ENCODE results near the gene PPM1H. TPM values are rescaled to one million over a fixed set of nuclear protein-coding genes. Genes with fewer than 3 reads are reported as not detected.
"Not testable (repeated sequence)": the region's sequence is repeated elsewhere in the genome, so short reads cannot be mapped to it uniquely, and the experiment has no call there.

PPM1H gene
- polyA plus RNA-seq, 1 experiment: 2.3 TPM

DNA sequence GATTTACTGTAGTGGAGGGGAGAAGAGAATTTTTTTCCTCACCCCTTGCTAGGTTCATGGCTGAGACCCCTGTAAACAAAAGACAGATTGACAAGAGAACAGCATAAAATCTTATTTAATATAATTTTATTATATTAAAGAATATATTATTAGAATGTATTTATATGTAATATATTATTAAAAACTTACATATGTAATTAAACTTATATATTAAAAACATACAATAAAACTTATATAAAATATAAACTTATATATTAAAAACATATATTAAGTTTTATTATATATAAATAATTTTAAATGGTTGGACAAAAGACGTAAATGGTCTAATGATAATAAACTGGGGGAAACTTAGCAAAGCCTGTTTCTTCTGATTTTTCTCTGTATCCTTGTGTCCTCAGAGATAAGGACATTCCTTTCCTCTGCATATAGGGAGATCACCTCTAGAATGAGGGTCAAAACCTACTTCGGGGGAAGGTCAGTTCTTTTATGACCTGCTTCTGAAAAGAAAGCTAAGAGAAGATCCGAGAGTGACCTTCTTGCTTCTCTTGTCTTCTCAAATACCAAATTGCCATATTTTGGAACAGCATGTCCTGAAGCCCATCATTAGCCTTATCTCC lies 8.9 kb upstream of the PPM1H start:
- Histone ChIP-seq H3K36me3 (ENCODE audit: control insufficient read depth, insufficient read depth, low read length) (no peaks in the 10 kb centered on the region), H3K4me3 (ENCODE audit: low read depth, low read length) (no peak overlapping the region), H3K27me3 (ENCODE audit: control insufficient read depth, insufficient read depth, low read length) (peaks cover 8% of the 10 kb centered on the region)
- TF ChIP-seq, protein P1, sequence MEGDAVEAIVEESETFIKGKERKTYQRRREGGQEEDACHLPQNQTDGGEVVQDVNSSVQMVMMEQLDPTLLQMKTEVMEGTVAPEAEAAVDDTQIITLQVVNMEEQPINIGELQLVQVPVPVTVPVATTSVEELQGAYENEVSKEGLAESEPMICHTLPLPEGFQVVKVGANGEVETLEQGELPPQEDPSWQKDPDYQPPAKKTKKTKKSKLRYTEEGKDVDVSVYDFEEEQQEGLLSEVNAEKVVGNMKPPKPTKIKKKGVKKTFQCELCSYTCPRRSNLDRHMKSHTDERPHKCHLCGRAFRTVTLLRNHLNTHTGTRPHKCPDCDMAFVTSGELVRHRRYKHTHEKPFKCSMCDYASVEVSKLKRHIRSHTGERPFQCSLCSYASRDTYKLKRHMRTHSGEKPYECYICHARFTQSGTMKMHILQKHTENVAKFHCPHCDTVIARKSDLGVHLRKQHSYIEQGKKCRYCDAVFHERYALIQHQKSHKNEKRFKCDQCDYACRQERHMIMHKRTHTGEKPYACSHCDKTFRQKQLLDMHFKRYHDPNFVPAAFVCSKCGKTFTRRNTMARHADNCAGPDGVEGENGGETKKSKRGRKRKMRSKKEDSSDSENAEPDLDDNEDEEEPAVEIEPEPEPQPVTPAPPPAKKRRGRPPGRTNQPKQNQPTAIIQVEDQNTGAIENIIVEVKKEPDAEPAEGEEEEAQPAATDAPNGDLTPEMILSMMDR (IDR thresholded peaks at IDR 0.05; ENCODE audit: insufficient read depth, low read depth, low read length): no peak
- CTCF ChIA-PET: interaction anchor here (1.5 kb wide), 1 partner anchor 9 kb away, joined by 3 read pairs; the partner anchor contains the start of gene PPM1H
- POLR2A ChIA-PET: interaction anchor here (0.5 kb wide), 1 partner anchor 475 kb away, joined by 17 read pairs; no protein-coding TSS in a partner anchor
- no peak for DNase-seq (ENCODE audit: low read depth)

DNA sequence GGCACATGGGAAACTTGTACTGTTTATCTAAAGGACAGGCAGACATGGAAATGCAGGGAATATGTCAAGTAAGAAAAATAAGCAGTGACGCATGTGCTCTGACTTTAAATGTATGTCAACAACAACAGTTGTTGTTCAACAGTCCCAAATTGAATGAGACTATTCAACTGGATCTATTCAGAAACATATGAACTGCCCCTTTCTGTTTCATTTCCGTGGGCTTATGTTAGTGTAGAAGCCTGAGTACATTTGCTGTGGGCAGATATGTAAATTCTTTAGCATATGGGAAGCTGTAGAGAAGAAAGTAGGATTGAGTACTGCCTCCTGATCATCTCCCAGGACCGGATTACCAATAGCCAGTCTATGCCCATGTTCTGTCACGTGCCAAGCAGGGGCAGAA lies 7.4 kb upstream of the PPM1H start:
- H3K36me3 ChIP-seq (ENCODE audit: control insufficient read depth, insufficient read depth, low read length); DNase-seq (ENCODE audit: low read depth); H3K27me3 ChIP-seq (ENCODE audit: control insufficient read depth, insufficient read depth, low read length); POLR2A ChIA-PET; H3K4me3 ChIP-seq (ENCODE audit: low read depth, low read length); CTCF ChIA-PET: not testable (repeated sequence)

DNA sequence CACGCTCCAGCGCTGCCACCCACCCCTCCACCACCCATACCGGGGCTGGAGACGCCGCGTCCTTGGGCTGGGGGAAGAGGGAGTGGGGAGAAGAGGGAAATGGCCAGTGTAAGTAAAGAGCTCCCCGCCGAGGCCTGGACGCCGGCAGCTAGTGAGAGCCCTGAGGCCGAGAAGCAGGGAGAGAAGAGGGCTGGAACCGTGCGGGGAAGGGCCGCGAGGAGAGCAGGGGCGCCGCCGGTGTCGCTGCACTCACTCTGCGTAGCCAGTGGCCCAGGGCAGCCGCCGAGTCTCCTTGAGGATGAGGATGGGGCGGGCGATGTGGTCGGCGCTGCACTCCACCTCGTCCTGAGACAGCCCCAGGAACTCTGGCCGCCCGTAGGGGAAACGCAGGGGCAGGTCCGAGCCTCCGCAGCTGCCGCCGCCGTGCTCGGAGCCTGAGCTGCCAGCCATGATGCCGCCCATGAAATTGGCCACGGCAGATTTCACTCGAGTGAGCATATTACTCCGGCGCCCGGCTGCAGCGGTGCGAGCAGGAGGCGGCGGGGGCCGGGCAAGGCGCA lies 631 bp downstream of the PPM1H start:
- ChIA-PET CTCF (interaction anchor here (0.6 to 3.8 kb wide), 21 partner anchors 8 to 136 kb away, joined by 3 to 29 read pairs (median 3); no protein-coding TSS in a partner anchor), POLR2A (interaction anchor here (0.5 kb wide), 1 partner anchor 332 kb away, joined by 5 read pairs; no protein-coding TSS in a partner anchor)
- no peaks in the 10 kb centered on the region for H3K36me3 ChIP-seq (ENCODE audit: control insufficient read depth, insufficient read depth, low read length)
- H3K27me3 ChIP-seq (ENCODE audit: control insufficient read depth, insufficient read depth, low read length): no peaks in the 10 kb centered on the region
- H3K4me3 ChIP-seq (ENCODE audit: low read depth, low read length): peak overlapping the region; percentile 78
- DNase-seq (ENCODE audit: low read depth): no peak
- TF ChIP-seq, protein P1 (IDR thresholded peaks at IDR 0.05; ENCODE audit: insufficient read depth, low read depth, low read length): no peak

DNA sequence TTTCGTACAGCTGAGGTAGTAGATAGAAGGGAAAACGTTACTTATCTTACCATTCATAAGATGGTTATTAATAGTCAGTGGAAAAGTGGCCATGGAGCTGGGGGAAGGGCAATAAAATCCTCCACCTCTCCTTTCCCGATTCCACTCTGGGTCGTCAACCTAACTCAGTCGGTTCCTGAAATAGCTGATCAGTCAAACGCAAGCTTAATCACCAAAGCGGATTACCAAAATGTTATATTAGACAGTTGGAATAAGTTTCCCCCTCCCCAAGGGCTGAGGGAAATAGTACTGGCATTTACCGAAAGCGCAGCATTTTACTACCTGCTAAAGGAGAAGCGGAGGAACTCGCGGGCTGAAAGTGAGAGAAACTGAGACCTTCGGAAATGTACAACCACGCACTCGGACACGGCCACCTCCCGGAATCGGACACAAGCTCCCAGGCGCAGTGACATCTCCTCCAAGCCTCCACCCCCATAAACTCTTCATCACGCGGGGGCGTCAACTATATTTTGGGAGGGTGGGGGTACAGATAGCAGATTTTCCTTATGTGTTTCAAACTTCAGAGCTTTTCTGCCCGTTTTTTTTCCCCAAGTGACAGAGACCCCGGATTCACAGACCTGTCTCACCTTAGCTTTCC lies 1.2 kb downstream of the PPM1H start:
- DNase-seq (ENCODE audit: low read depth): no peak
- ChIA-PET POLR2A (no interaction called here), CTCF (interaction anchor here (0.9 to 3.8 kb wide), 14 partner anchors 13 to 135 kb away, joined by 3 to 29 read pairs (median 3); no protein-coding TSS in a partner anchor)
- H3K4me3 ChIP-seq (ENCODE audit: low read depth, low read length): peak overlapping the region; percentile 78
- H3K36me3 ChIP-seq (ENCODE audit: control insufficient read depth, insufficient read depth, low read length): no peaks in the 10 kb centered on the region
- H3K27me3 ChIP-seq (ENCODE audit: control insufficient read depth, insufficient read depth, low read length): no peaks in the 10 kb centered on the region
- TF ChIP-seq, protein P1 (IDR thresholded peaks at IDR 0.05; ENCODE audit: insufficient read depth, low read depth, low read length): no peak

DNA sequence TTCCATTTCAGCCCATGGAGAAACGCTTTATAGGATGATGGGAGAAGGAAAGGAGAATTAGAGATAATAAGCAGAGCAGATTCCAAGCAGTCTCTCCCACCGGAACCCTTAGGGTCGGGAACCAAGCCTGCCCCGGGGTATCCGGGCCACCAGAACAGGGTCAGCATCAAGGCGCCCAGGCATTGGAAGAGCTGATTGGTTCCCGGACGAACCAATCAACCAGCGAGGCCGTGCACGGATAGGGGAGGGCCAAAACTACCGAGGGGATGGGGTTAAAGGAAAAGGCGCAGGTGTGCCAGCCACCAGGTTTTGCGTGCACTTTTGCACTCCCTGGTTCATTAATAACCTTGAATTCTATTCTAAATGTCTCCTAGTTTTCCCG lies 1.7 kb downstream of the PPM1H start:
- CTCF ChIA-PET: interaction anchor here (1.0 to 3.8 kb wide), 8 partner anchors 12 to 136 kb away, joined by 3 to 29 read pairs (median 8); no protein-coding TSS in a partner anchor
- DNase-seq (ENCODE audit: low read depth): no peak
- TF ChIP-seq, protein P1 (IDR thresholded peaks at IDR 0.05; ENCODE audit: insufficient read depth, low read depth, low read length): no peak
- H3K27me3 ChIP-seq (ENCODE audit: control insufficient read depth, insufficient read depth, low read length): no peaks in the 10 kb centered on the region
- H3K4me3 ChIP-seq (ENCODE audit: low read depth, low read length): peak overlapping the region; percentile 78
- H3K36me3 ChIP-seq (ENCODE audit: control insufficient read depth, insufficient read depth, low read length): no peaks in the 10 kb centered on the region
- POLR2A ChIA-PET: no interaction called here

All from BJ (cell line).